Fibroblast of peridontal ligament (primary cell): ENCODE measurements around the gene FIBIN.
"Not testable (repeated sequence)": the region's sequence is repeated elsewhere in the genome, so short reads cannot be mapped to it uniquely, and the experiment has no call there.

Experiments
- DNase-seq: peaks from one replicate; pipeline ENCODE4 v3.0.0-alpha.2; 2010; ENCODE audit errors: extremely low read depth

FIBIN gene

DNA sequence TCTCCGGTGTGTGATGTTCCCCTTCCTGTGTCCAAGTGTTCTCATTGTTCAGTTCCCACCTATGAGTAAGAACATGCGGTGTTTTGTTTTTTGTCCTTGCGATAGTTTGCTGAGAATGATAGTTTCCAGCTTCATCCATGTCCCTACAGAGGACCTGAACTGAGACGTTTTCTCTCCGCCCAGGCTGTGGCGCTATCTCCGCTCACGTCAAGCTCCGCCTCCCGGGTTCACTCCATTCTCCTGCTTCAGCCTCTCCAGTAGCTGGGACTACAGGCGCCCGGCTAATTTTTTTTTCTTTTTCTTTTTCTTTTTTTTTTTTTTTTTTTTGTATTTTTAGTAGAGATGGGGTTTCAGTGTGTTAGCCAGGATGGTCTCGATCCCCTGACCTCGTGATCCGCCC lies 16.7 kb upstream of the FIBIN start:
- DNase-seq, result not testable (repeated sequence)

- DNase-seq, result no peak
Observed at GRCh38 chr11:26983645-26984044, 10.3 kb upstream of the FIBIN start.

GRCh38 chr11:26985470-26985869 lies 8.4 kb upstream of the FIBIN start:
- DNase-seq, result no peak

DNA sequence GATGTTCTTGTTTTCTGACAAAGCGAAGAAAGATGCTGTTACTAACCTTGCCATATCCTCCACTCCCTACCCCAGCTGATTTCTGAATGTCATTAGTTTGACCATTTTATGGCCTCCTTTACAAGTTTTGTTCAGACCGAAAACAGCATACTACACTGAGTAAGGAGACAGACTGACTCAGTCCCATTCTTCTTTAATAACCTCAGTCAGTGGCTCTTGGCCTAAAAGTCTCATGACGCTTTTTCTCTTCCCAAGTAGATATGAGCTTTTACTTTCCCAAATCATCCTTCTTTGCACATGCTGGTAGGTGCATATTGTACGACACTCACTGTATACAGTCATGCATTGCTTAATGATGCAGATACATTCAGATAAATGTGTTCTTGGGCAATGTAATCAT lies 8.0 kb upstream of the FIBIN start:
- no peak for DNase-seq

- DNase-seq, result no peak
Observed at GRCh38 chr11:26987272-26987671, 6.6 kb upstream of the FIBIN start.

DNA sequence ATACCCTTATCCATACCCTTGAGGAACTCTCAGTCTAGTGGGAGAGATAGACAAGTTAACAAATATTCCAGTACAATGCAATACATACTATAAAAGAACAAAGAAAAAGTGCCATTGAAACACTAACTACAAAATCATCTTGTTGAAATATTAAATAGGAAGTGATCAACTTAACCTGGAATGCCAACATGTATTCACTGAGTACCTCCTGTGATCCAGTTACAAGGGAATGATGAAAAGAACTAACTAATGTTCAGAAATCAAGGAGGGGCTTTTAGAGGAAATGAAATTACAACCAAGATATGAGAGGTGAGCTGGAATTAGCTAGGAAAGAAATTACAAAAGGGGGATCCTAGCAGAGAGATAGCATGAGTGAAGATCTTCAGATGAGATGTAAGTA lies 6.2 kb upstream of the FIBIN start:
- DNase-seq, result no peak

- peak; percentile 97 for DNase-seq
Observed at GRCh38 chr11:26992031-26992541, 1.8 kb upstream of the FIBIN start.

- DNase-seq, result no peak
Observed at GRCh38 chr11:26994631-26995095, 751 bp downstream of the FIBIN start.

GRCh38 chr11:26995701-26996460 lies 2.0 kb downstream of the FIBIN start:
- DNase-seq, result no peak

- peak; percentile 38 for DNase-seq
Observed at GRCh38 chr11:26997378-26997777, 3.5 kb downstream of the FIBIN start.

DNA sequence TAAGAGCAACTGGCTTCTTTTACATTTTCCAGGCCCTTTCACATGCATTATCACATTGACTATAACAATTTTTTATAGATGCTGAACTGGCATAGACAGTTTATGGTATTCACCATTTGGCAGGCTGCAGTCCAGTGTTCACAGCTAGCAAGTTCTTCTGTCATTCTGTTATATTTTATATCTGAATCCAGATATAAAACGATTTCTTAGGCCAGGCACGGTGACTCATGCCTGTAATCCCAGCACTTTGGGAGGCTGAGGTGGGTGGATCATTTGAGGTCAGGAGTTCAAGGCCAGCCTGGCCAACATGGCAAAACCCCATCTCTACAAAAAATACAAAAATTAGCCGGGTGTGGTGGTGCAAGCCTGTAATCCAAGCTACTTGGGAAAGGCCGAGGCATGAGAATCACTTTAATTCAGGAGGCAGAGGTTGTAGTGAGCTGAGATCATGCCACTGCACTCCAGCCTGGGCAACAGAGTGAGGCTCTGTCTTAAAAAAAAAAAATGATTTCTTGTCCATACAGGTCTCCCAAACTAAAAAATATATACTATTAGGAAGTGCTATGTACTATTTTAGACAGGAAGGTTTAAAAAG lies 7.3 kb downstream of the FIBIN start:
- DNase-seq, result peak; percentile 54

GRCh38 chr11:27002431-27002830 lies 8.5 kb downstream of the FIBIN start:
- no peak for DNase-seq

DNA sequence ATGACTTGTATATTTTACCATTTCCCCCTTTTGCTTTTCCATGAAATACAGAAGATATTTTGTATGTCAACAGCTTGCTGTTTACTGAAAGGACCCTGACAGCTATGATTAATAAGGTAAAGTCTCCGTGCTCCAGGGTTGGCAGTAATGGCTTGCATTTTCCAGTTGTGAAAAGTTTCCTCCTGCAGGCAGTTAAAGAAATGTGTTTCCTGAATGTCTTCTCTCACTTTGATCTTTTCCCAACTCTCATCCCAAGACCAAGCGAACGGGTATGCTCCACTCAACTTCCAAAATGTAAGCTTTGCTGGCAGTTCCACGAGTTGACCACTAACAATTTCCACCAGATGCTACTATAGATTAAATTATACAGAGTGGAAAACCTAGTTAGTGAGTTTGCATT lies 8.9 kb downstream of the FIBIN start:
- no peak for DNase-seq

- no peak for DNase-seq
Observed at GRCh38 chr11:27004103-27004502, 10.2 kb downstream of the FIBIN start.

- peak; percentile 64 for DNase-seq
Observed at GRCh38 chr11:27008811-27009535, 15.1 kb downstream of the FIBIN start.

- DNase-seq, result no peak
Observed at GRCh38 chr11:27011560-27012233, 17.8 kb downstream of the FIBIN start.

DNA sequence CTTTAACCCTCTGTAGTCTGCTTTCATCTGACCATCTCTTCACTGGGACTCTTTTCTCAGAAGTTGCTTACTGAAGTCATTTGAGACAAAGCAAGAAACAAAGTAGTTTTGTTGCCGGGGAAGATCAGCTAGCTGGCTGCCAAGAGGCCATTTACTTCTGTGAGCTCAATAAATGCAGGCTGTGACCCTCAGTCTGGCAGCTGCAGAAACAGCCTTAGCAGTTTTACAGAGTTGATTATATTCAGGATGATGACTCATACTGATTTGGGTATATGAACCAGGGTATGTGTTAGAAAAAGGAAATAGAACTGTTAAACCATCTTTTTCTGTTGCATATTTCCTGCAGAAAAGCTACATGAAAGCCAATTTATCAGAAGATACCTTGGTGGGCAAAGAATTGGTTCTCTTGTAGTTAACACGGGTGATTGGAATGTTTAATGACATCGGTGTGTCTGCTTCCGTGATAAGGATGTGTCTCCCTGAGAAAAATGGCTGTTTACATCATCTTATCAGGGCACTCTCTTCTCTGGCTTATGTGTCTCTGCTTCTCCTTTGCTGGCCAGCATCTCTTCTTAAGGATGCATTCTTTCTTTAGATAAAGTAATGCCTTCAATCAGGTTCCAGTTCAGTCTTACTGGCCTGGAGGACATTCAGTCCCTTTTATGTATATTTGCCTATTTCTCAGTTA lies 18.5 kb downstream of the FIBIN start:
- peak; percentile 84 for DNase-seq

GRCh38 chr11:27013781-27014361 lies 20.0 kb downstream of the FIBIN start:
- DNase-seq, result peak; percentile 61

GRCh38 chr11:27018902-27019529 lies 25.1 kb downstream of the FIBIN start:
- DNase-seq, result no peak

DNA sequence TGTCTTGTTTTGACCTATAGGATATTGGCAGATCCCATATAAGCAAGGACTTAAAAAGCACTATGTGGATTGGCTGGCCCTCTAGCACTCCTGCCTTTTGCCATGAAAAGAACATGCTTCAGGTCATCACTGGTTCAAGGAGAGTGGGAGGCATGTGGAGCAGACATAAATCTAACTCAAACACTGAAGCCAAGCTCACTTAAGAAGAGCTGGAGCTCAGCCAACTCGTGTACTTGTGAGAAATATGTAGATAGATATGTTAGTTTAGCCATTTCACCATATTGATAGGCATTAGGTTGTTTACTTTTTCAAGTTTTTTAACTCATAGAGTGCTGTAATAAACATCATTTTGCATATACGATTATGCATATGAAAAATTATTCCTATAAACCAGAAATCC lies 26.8 kb downstream of the FIBIN start:
- no peak for DNase-seq
